Adrenal gland (tissue), 12 donors: Measurements from ENCODE around the gene MRPL50. TPM values are rescaled to one million over a fixed set of nuclear protein-coding genes. Genes with fewer than 3 reads are reported as not detected.

Source experiments
- DNase-seq, 7 donors: peaks; one replicate each; pipeline ENCODE4 v3.0.0-alpha.2; 2019 to 2020
- H3K27ac ChIP-seq, 5 donors: fragments of 200-600 bp; sonication (generic) in 4 of 5; 1 replicate in 3 of 5; 2 replicates in 2 of 5; pipeline versions ENCODE4 v1.5.1 to v1.8.0; 2016 to 2020; ENCODE audit warnings: mild to moderate bottlenecking in 1 of 5
- H3K27me3 ChIP-seq: fragments of 200-600 bp; 2 replicates; pipeline ENCODE4 v1.8.0; 2021
- H3K36me3 ChIP-seq, 2 donors: fragments of 200-600 bp; replicated peaks in 1 of 2; 1 replicate in 1 of 2; 2 replicates in 1 of 2; pipeline versions ENCODE4 v1.5.1 to v1.8.0; 2018 to 2022
- H3K4me1 ChIP-seq, 2 donors: fragments of 200-600 bp; replicated peaks in 1 of 2; 1 replicate in 1 of 2; 2 replicates in 1 of 2; pipeline versions ENCODE4 v1.5.1 to v1.8.0; 2018 to 2021
- H3K4me3 ChIP-seq, 4 donors: fragments of 200-600 bp; sonication (generic) in 3 of 4; one replicate each; pipeline ENCODE4 v1.5.1; 2016 to 2018
- H3K9me3 ChIP-seq, 3 donors: fragments of 200-600 bp; sonication (generic) in 1 of 3; replicated peaks in 1 of 3; 1 replicate in 2 of 3; 2 replicates in 1 of 3; pipeline versions ENCODE4 v1.5.1 to v1.8.0; 2016 to 2021
- POLR2A ChIP-seq, 2 donors: fragments of 450-650 bp; IDR thresholded peaks; one replicate each; pipeline ENCODE4 v1.6.1; 2017; ENCODE audit warnings: antibody characterized with exemption in 2 of 2, mild to moderate bottlenecking in 2 of 2, moderate library complexity in 1 of 2
- WGBS, 4 donors: extraction: QIAGEN DNeasy Blood & Tissue Kit in 2 of 4; methylation state at CpG; one replicate each; pipeline versions ENCODE4 v1.1.5 to v1.1.7; 2013 to 2017; 5-methylcytosine and 5-hydroxymethylcytosine counted together
- intact Hi-C, 2 donors: fragments of 100-400 bp; cut with DNase I; formaldehyde crosslinking; loops; one replicate each; pipeline versions ENCODE4 v1.14.1 to v1.15.0; 2022 to 2023
- polyA plus RNA-seq, 3 donors: library from polyadenylated mRNA; stranded (reverse); fragments of 200-250 nt in 2 of 3; fragments of 350-450 nt in 1 of 3; fragmentation: Illumina TruSeq in 1 of 3; extraction: RNeasy Lipid Tissue Mini Kit (QIAGEN cat#74804) in 1 of 3; gene quantifications; one replicate each; pipeline ENCODE4 v1.2.3, GENCODE V29; 2013 to 2014
- total RNA-seq, 9 donors: library from RNA; depleted of rRNA in 4 of 9; stranded (reverse); fragments of >200 nt in 4 of 9; fragments of 120-200 nt in 1 of 9; fragmentation: NEBNext Ultra II Directional in 1 of 9; extraction: Animal tissue kit (Norgen Biotek cat#: 25700) in 1 of 9; gene quantifications; one replicate each; pipeline versions ENCODE4 v1.1.0 to v1.2.4, GENCODE V29; 2013 to 2023
- TF ChIP-seq, protein P1 (sequence below), 6 experiments: fragments of 450-650 bp in 4 of 6; fragments of 200-600 bp in 2 of 6; sonication (generic) in 1 of 6; IDR thresholded peaks; 1 replicate in 5 of 6; 2 replicates in 1 of 6; pipeline versions ENCODE4 v1.5.1 to v1.8.0; 2016 to 2021; ENCODE audit warnings: antibody characterized with exemption in 6 of 6, mild to moderate bottlenecking in 2 of 6, moderate library complexity in 1 of 6
- donor health status: healthy with polysubstance abuse.
- donor health status: Bipolar disorder and iron deficiency.
- donor health status: DM: yes; HTN: yes; CAD: no.
- donor health status: DM: no; HTN: no; CAD: no.
- donor health status: DM: no; HTN: no; CAD: no.
- donor health status: DM: yes; HTN: yes; CAD: no.

The MRPL50 gene
- total and polyA plus RNA-seq, 12 donors = 8.4 to 48.5 (median 15.9) TPM

DNA sequence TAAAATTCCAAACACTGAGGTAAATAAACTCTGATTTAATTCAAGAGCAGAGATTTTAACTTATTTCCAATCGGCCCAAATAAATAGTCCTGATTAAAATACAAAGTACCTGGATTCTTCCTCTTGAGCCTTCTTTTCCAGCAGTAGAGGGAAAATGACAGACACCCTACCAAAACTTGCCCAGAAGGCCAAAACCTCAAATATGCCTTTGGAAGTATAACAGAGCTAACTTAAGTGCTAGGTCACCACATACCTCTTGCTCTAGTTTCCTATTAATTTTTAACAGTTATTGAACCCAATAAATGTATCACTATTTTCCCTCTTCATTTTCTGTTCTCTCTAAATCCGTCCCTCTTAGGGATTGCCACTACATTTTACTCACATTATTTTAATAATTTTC is 15.1 kb downstream of the MRPL50 start:
- DNase-seq = no peak
- no peaks in the 10 kb centered on the region for H3K4me1 ChIP-seq
- peaks cover 0 to 5% (median 0%) of the 10 kb centered on the region in 3 donors for H3K9me3 ChIP-seq
- TF ChIP-seq POLR2A (IDR thresholded peaks at IDR 0.05) = no peak
- TF ChIP-seq, protein P1, sequence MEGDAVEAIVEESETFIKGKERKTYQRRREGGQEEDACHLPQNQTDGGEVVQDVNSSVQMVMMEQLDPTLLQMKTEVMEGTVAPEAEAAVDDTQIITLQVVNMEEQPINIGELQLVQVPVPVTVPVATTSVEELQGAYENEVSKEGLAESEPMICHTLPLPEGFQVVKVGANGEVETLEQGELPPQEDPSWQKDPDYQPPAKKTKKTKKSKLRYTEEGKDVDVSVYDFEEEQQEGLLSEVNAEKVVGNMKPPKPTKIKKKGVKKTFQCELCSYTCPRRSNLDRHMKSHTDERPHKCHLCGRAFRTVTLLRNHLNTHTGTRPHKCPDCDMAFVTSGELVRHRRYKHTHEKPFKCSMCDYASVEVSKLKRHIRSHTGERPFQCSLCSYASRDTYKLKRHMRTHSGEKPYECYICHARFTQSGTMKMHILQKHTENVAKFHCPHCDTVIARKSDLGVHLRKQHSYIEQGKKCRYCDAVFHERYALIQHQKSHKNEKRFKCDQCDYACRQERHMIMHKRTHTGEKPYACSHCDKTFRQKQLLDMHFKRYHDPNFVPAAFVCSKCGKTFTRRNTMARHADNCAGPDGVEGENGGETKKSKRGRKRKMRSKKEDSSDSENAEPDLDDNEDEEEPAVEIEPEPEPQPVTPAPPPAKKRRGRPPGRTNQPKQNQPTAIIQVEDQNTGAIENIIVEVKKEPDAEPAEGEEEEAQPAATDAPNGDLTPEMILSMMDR (IDR thresholded peaks at IDR 0.05) = no peak
- intact Hi-C loops = no loop called here
- peaks cover 0 to 3% of the 10 kb centered on the region in 2 donors for H3K36me3 ChIP-seq
- no peak overlapping the region for H3K27ac ChIP-seq
- H3K4me3 ChIP-seq = no peak overlapping the region
- H3K27me3 ChIP-seq = no peaks in the 10 kb centered on the region
- 84 to 93% (median 91%) methylated on average over 2 of the region's 2 CpGs for WGBS, 4 donors

DNA sequence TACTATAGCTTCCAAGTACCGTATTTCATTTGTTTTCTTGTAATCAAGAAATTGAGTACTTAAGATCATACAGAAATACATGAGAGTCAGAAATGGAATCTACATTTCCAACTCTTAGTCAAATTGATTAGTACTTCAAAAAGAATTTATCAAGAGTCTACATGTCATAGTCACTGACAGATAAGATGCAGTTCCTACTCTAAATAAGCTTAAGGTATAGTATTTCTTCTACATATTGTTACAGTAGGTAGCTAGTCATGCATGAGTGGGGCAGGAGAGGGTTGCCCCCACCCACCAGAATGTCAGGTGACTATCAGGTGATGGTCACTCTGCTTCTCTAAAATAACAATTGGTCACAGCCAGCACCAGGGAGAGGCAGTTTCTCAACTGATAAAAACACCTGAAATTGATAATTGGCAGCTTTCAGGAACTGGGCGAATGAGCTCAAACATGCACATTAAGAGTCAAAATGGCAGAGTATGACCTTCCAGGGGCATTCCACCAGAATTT is 16.5 kb downstream of the MRPL50 start:
- H3K4me1 ChIP-seq = no peaks in the 10 kb centered on the region
- intact Hi-C loops = no loop called here
- H3K27me3 ChIP-seq = no peaks in the 10 kb centered on the region
- H3K36me3 ChIP-seq = no peaks in the 10 kb centered on the region
- no peak overlapping the region for H3K4me3 ChIP-seq
- 86 to 93% (median 91%) methylated on average over 2 of the region's 2 CpGs for WGBS, 4 donors
- TF ChIP-seq, protein P1 (IDR thresholded peaks at IDR 0.05) = no peak
- no peak for TF ChIP-seq POLR2A (IDR thresholded peaks at IDR 0.05)
- H3K9me3 ChIP-seq = peaks cover 0 to 5% (median 0%) of the 10 kb centered on the region in 3 donors
- H3K27ac ChIP-seq = no peak overlapping the region
- DNase-seq = no peak

DNA sequence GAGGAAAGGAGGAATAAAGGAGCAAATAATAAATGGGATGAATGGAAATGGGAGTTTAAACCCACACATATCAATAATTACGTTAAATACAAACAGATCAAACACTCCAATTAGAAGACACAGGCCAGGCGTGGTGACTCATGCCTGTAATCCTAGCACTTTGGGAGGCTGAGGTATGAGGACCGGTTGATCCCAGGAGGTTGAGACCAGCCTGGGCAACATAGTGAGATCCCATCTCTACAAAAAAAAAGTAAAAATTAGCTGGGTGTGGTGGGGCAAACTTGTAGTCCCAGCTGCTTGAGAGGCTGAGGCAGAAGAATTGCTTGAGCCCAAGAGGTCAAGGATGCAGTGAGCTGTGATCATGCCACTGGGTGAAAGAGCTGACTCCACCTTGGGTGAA is 17.3 kb downstream of the MRPL50 start:
- intact Hi-C loops = no loop called here
- no peak overlapping the region for H3K4me3 ChIP-seq
- peaks cover 0 to 5% of the 10 kb centered on the region in 2 donors for H3K4me1 ChIP-seq
- H3K36me3 ChIP-seq = no peaks in the 10 kb centered on the region
- 82 to 96% (median 93%) methylated on average over 3 of the region's 3 CpGs for WGBS, 4 donors
- no peaks in the 10 kb centered on the region for H3K27me3 ChIP-seq
- no peak overlapping the region for H3K27ac ChIP-seq
- TF ChIP-seq, protein P1 (IDR thresholded peaks at IDR 0.05) = no peak
- TF ChIP-seq POLR2A (IDR thresholded peaks at IDR 0.05) = no peak
- DNase-seq = no peak
- peaks cover 0 to 5% (median 0%) of the 10 kb centered on the region in 3 donors for H3K9me3 ChIP-seq

DNA sequence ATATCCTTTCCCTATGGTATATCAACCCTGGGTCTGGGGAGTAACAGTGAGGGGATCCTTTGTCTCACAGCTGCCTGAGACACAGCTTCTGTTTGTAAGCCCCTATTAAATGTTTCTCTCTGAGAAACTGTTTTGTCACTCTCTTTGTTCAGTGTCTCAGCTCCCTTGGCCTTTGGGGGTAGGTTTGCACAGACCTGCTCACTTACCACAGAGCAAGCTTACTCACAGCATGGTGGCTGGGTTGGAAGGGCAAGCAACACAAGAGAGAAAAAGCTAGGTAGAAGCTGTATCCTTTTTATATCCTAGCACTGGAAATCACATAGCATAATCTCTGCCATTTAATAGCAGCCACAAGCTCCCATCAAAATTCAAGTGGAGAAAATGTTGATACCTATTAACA is 18.1 kb downstream of the MRPL50 start:
- TF ChIP-seq POLR2A (IDR thresholded peaks at IDR 0.05) = no peak
- TF ChIP-seq, protein P1 (IDR thresholded peaks at IDR 0.05) = no peak
- Histone ChIP-seq H3K4me3 (no peak overlapping the region), H3K36me3 (no peaks in the 10 kb centered on the region), H3K27me3 (no peaks in the 10 kb centered on the region), H3K4me1 (peaks cover 0 to 5% of the 10 kb centered on the region in 2 donors), H3K9me3 (peaks cover 0 to 5% (median 0%) of the 10 kb centered on the region in 3 donors), H3K27ac (no peak overlapping the region)
- DNase-seq = no peak
- intact Hi-C loops = no loop called here
